RWPE2 (cell line): ENCODE measurements around the gene RBMS1.

Source experiments
- ATAC-seq: fragments of 200-7000 bp; cut with Tn5 transposase; 3 replicates; pipeline ENCODE4 v1.9.1; 2021; ENCODE audit warnings: low read depth
- DNase-seq: peaks from one replicate; pipeline ENCODE4 v3.0.0-alpha.2; 2020; ENCODE audit warnings: low spot score
- H3K27ac ChIP-seq: fragments of 450-650 bp; 2 replicates; pipeline ENCODE4 v1.5.1; 2017; ENCODE audit warnings: mild to moderate bottlenecking; ENCODE audit not compliant: poor library complexity, severe bottlenecking
- H3K27me3 ChIP-seq: fragments of 250-450 bp; sonication (Bioruptor Pico); 2 replicates; pipeline ENCODE4 v1.5.1; 2021; ENCODE audit warnings: mild to moderate bottlenecking, moderate library complexity; ENCODE audit not compliant: insufficient read depth, poor library complexity, severe bottlenecking
- H3K36me3 ChIP-seq: fragments of 250-450 bp; sonication (Bioruptor Pico); 2 replicates; pipeline ENCODE4 v1.5.1; 2020; ENCODE audit warnings: low read depth, mild to moderate bottlenecking, moderate library complexity
- H3K4me1 ChIP-seq: fragments of 250-450 bp; sonication (Bioruptor Pico); 2 replicates; pipeline ENCODE4 v1.5.1; 2021; ENCODE audit warnings: mild to moderate bottlenecking, moderate library complexity; ENCODE audit not compliant: insufficient read depth, poor library complexity, severe bottlenecking
- H3K4me3 ChIP-seq: fragments of 250-450 bp; sonication (Bioruptor Pico); 2 replicates; pipeline ENCODE4 v1.5.1; 2021; ENCODE audit warnings: mild to moderate bottlenecking, moderate library complexity; ENCODE audit not compliant: severe bottlenecking
- H3K9me3 ChIP-seq: fragments of 250-450 bp; sonication (Bioruptor Pico); 2 replicates; pipeline ENCODE4 v1.5.1; 2021; ENCODE audit warnings: mild to moderate bottlenecking, moderate library complexity; ENCODE audit not compliant: severe bottlenecking
- CTCF ChIP-seq: fragments of 450-650 bp; IDR thresholded peaks from one replicate; pipeline ENCODE4 v1.5.1; 2017; ENCODE audit warnings: mild to moderate bottlenecking, moderate library complexity; ENCODE audit not compliant: poor library complexity, severe bottlenecking

The RBMS1 gene

GRCh38 chr2:160328811-160329527 lies 164.6 kb downstream of the RBMS1 start:
- Histone ChIP-seq H3K4me3 (no peak overlapping the region), H3K36me3 (peaks cover 7% of the 10 kb centered on the region; the same call in 1 of the 2 replicates), H3K27ac (no peak overlapping the region), H3K9me3 (no peaks in the 10 kb centered on the region), H3K4me1 (peaks cover 4% of the 10 kb centered on the region), H3K27me3 (no peaks in the 10 kb centered on the region)
- DNase-seq: no peak
- TF ChIP-seq CTCF: no peak
- ATAC-seq: no peak

- peaks cover 12% of the 10 kb centered on the region; the same call in 1 of the 2 replicates for H3K36me3 ChIP-seq
- TF ChIP-seq CTCF: no peak
- peak overlapping the region; percentile 8 for H3K27ac ChIP-seq
These were observed 166.8 kb downstream of the RBMS1 start for GRCh38 chr2:160326786-160327185.

GRCh38 chr2:160325418-160325817 lies 168.2 kb downstream of the RBMS1 start:
- DNase-seq: no peak
- Histone ChIP-seq H3K9me3 (no peaks in the 10 kb centered on the region), H3K4me3 (no peak overlapping the region), H3K27ac (peak overlapping the region; percentile 8), H3K27me3 (no peaks in the 10 kb centered on the region), H3K4me1 (peaks cover 14% of the 10 kb centered on the region), H3K36me3 (peaks cover 7% of the 10 kb centered on the region; the same call in 1 of the 2 replicates)
- ATAC-seq: no peak
- no peak for TF ChIP-seq CTCF

More at GRCh38 chr2:160326786-160327185, 166.8 kb downstream of the RBMS1 start:
- ATAC-seq: no peak
- DNase-seq: no peak
- no peak overlapping the region for H3K4me3 ChIP-seq
- H3K9me3 ChIP-seq: no peaks in the 10 kb centered on the region
- H3K4me1 ChIP-seq: peaks cover 7% of the 10 kb centered on the region
- H3K27me3 ChIP-seq: no peaks in the 10 kb centered on the region

- Histone ChIP-seq H3K27me3 (no peaks in the 10 kb centered on the region), H3K4me3 (no peak overlapping the region), H3K9me3 (no peaks in the 10 kb centered on the region), H3K27ac (peak overlapping the region; percentile 8), H3K4me1 (peaks cover 14% of the 10 kb centered on the region), H3K36me3 (peaks cover 7% of the 10 kb centered on the region; the same call in 1 of the 2 replicates)
- no peak for TF ChIP-seq CTCF
- DNase-seq (no peak), ATAC-seq (0 out of 3 replicates have a peak, but pooled peaks have one; percentile 14)
These were observed 168.7 kb downstream of the RBMS1 start for GRCh38 chr2:160324917-160325316.
